Keratinocyte (primary cell): ENCODE data around the gene FMNL2. TPM values are rescaled to one million over a fixed set of nuclear protein-coding genes. Genes with fewer than 3 reads are reported as not detected.

Experiments
- DNase-seq: peaks from one replicate; pipeline ENCODE4 v3.0.0-alpha.2; 2011; ENCODE audit warnings: low read depth, missing footprints, low spot score
- FAIRE-seq: peaks from 2 replicates; lab custom pipeline; 2011; peaks lifted over from hg19 to GRCh38; lab: Jason Lieb, UNC
- H2AFZ ChIP-seq: 2 replicates; pipeline ENCODE4 v1.6.0; 2012; ENCODE audit warnings: low read length, control low read depth, inconsistent platforms; ENCODE audit not compliant: control insufficient read depth
- H3K27ac ChIP-seq: 2 replicates; pipeline ENCODE4 v1.5.1; 2011; ENCODE audit warnings: low read length; ENCODE audit not compliant: control insufficient read depth, insufficient read depth
- H3K27me3 ChIP-seq: 3 replicates; pipeline ENCODE4 v1.6.0; 2011; ENCODE audit warnings: low read length; ENCODE audit not compliant: control insufficient read depth, insufficient read depth; ENCODE audit errors: extremely low read depth
- H3K36me3 ChIP-seq, 2 experiments: 2 replicates in 1 of 2; 3 replicates in 1 of 2; pipeline ENCODE4 v1.5.1; 2011; ENCODE audit warnings: low read length in 2 of 2, mild to moderate bottlenecking in 1 of 2; ENCODE audit not compliant: control insufficient read depth in 2 of 2, insufficient read depth in 2 of 2; ENCODE audit errors: extremely low read depth in 1 of 2
- H3K4me1 ChIP-seq: 3 replicates; pipeline ENCODE4 v1.5.1; 2011; ENCODE audit warnings: low read length; ENCODE audit not compliant: control insufficient read depth, insufficient read depth; ENCODE audit errors: extremely low read depth
- H3K4me2 ChIP-seq: 3 replicates; pipeline ENCODE4 v1.6.0; 2011; ENCODE audit warnings: low read depth, low read length; ENCODE audit not compliant: control insufficient read depth, insufficient read depth; ENCODE audit errors: extremely low read depth
- H3K4me3 ChIP-seq, 3 experiments: fragments of 200-600 bp in 1 of 3; sonication (generic) in 1 of 3; 2 replicates in 2 of 3; 3 replicates in 1 of 3; pipeline ENCODE4 v1.5.1; 2011 to 2016; ENCODE audit warnings: low read length in 3 of 3, mild to moderate bottlenecking in 3 of 3, control low read depth in 2 of 3, inconsistent platforms in 1 of 3, low read depth in 1 of 3, mixed read lengths in 1 of 3, mixed run types in 1 of 3, moderate library complexity in 1 of 3; ENCODE audit not compliant: control insufficient read depth in 2 of 3, insufficient read depth in 2 of 3; ENCODE audit errors: extremely low read depth in 1 of 3
- H3K79me2 ChIP-seq: 2 replicates; pipeline ENCODE4 v1.6.0; 2012; ENCODE audit warnings: low read length; ENCODE audit not compliant: control insufficient read depth, insufficient read depth
- H3K9ac ChIP-seq: 3 replicates; pipeline ENCODE4 v1.6.0; 2011; ENCODE audit warnings: low read length; ENCODE audit not compliant: control insufficient read depth, insufficient read depth; ENCODE audit errors: extremely low read depth
- H3K9me1 ChIP-seq: 3 replicates; pipeline ENCODE4 v1.6.0; 2011; ENCODE audit warnings: low read length; ENCODE audit not compliant: control insufficient read depth, insufficient read depth; ENCODE audit errors: extremely low read depth
- H3K9me3 ChIP-seq: 2 replicates; pipeline ENCODE4 v1.5.1; 2012; ENCODE audit warnings: low read depth, low read length; ENCODE audit not compliant: control insufficient read depth
- H4K20me1 ChIP-seq: 3 replicates; pipeline ENCODE4 v1.6.0; 2011; ENCODE audit warnings: low read length; ENCODE audit not compliant: control insufficient read depth, insufficient read depth; ENCODE audit errors: extremely low read depth
- EZH2 ChIP-seq: IDR thresholded peaks from one replicate; pipeline ENCODE4 v1.6.1; 2012; ENCODE audit warnings: inconsistent platforms, mild to moderate bottlenecking, low read length, moderate library complexity
- dilution Hi-C: fragments of 300-500 bp; cut with MboI; formaldehyde crosslinking; loops from one replicate; pipeline ENCODE4 v1.7.0; 2020; ENCODE audit warnings: low sequenced_read_pairs; ENCODE audit not compliant: extremely low pct_ligation_motif_present
- polyA plus RNA-seq, 5 experiments: library from polyadenylated mRNA; depleted of rRNA in 3 of 5; stranded (reverse) in 3 of 5; stranded (forward) in 1 of 5; unstranded in 1 of 5; fragments of >200 nt; gene quantifications; 1 replicate in 1 of 5; 2 replicates in 3 of 5; 3 replicates in 1 of 5; pipeline versions ENCODE4 v1.2.1 to v1.2.3, GENCODE V29; 2011 to 2012; ENCODE audit warnings: missing spikeins in 2 of 5, low read depth in 1 of 5, low replicate concordance in 1 of 5
- TF ChIP-seq, protein P1 (sequence below), 3 experiments: IDR thresholded peaks in 1 of 3; conservative IDR thresholded peaks in 1 of 3; optimal IDR thresholded peaks in 1 of 3; 2 replicates in 2 of 3; 3 replicates in 1 of 3; pipeline versions ENCODE3 to v1.5.1; 2011; ENCODE audit warnings: low read length in 3 of 3, mild to moderate bottlenecking in 3 of 3, moderate library complexity in 2 of 3, control low read depth in 1 of 3, inconsistent platforms in 1 of 3; ENCODE audit not compliant: insufficient read depth in 2 of 3; ENCODE audit errors: extremely low read depth in 1 of 3

The FMNL2 gene
- polyA plus RNA-seq, 1 donor (not counting 4 experiments of a cell fraction or from before 2014, with no cell fraction given), result 62.7 TPM

DNA sequence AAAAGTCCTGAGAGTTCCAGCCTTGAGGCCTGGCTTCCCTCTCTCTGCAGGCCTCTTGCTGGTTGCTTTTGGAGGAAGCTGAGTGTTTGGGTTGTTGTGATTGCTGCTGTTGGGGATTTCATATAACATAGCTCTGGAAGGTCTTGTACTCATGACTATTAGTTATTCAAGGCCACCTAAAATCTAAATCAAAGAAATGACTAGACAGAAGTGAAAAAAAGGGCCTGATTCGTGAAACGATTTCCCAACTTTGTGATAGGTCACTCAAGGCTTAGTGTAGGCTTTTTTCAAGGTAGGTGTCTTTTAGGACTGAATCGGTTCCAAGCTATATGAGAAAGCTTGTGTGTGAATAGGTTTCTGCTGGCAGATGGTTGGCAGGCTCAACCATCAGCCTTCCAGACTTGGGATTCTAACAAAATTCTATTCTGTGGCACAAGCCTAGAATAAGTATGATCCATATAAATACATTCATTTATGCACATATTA is 164.4 kb downstream of the FMNL2 start:
- DNase-seq (no peak), FAIRE-seq (no peak)
- Histone ChIP-seq H4K20me1 (no peaks in the 10 kb centered on the region), H3K4me2 (no peak overlapping the region), H3K4me1 (peaks cover 12% of the 10 kb centered on the region), H3K9me3 (no peaks in the 10 kb centered on the region), H3K4me3 (no peak overlapping the region), H3K79me2 (peaks cover 97% of the 10 kb centered on the region), H2AFZ (no peak overlapping the region), H3K27me3 (no peaks in the 10 kb centered on the region), H3K9me1 (peaks cover 2% of the 10 kb centered on the region), H3K36me3 (peaks cover 0 to 8% of the 10 kb centered on the region in 2 experiments), H3K9ac (no peak overlapping the region), H3K27ac (no peak overlapping the region)
- dilution Hi-C loops, result no loop called here
- TF ChIP-seq, protein P1, sequence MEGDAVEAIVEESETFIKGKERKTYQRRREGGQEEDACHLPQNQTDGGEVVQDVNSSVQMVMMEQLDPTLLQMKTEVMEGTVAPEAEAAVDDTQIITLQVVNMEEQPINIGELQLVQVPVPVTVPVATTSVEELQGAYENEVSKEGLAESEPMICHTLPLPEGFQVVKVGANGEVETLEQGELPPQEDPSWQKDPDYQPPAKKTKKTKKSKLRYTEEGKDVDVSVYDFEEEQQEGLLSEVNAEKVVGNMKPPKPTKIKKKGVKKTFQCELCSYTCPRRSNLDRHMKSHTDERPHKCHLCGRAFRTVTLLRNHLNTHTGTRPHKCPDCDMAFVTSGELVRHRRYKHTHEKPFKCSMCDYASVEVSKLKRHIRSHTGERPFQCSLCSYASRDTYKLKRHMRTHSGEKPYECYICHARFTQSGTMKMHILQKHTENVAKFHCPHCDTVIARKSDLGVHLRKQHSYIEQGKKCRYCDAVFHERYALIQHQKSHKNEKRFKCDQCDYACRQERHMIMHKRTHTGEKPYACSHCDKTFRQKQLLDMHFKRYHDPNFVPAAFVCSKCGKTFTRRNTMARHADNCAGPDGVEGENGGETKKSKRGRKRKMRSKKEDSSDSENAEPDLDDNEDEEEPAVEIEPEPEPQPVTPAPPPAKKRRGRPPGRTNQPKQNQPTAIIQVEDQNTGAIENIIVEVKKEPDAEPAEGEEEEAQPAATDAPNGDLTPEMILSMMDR (optimal IDR thresholded peaks at IDR 0.05 in 1 of 3, IDR thresholded peaks at IDR 0.05 in 1 of 3, conservative IDR thresholded peaks at IDR 0.05 in 1 of 3; ENCODE audit: extremely low read depth in 1 of 3, insufficient read depth in 2 of 3, low read length in 3 of 3), result no peak
- no peak for TF ChIP-seq EZH2

DNA sequence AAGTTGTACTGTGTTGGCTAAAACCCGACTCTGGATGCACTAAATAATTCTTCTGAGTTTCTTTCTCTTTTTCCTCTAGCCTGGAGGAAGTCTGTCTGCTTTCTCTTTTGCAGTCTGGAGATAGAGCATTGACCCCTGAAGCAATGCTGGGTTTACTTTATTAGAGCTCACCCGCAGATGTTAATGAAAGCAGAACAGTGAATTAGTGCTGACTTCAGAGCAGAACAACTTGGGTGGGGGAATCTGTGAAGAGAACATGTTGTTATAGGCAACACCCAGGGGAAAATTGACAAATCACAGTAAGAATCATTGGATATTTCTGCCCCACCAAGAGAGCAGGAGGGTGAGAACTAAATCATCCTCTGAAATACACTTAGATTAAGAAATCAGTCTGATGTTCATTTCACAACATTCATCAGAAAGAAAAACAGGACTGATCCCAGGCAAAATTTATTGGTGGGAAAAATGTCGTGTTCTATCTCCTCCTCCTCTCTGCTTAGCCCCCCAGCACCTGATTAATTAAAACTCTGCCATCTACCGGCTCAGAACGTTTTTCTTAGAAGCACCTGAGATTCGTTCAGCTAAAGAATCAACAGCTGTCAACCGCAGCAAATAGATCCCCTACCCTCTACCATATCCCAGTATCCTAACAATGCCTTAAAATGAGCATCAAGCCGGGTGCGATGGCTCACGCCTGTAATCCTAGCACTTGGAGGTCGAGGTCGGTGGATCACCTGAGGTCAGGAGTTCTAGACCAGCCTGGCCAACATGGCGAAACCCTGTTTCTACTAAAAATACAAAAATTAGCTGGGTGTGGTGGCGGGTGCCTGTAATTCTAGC is 165.1 kb downstream of the FMNL2 start:
- dilution Hi-C loops, result no loop called here
- no peak overlapping the region for H2AFZ ChIP-seq
- H3K9me1 ChIP-seq, result peaks cover 4% of the 10 kb centered on the region
- H3K4me3 ChIP-seq, result no peak overlapping the region
- FAIRE-seq, result no peak
- H3K79me2 ChIP-seq, result peaks cover 97% of the 10 kb centered on the region
- no peaks in the 10 kb centered on the region for H3K27me3 ChIP-seq
- no peak for TF ChIP-seq EZH2
- TF ChIP-seq, protein P1 (optimal IDR thresholded peaks at IDR 0.05 in 1 of 3, IDR thresholded peaks at IDR 0.05 in 1 of 3, conservative IDR thresholded peaks at IDR 0.05 in 1 of 3; ENCODE audit: extremely low read depth in 1 of 3, insufficient read depth in 2 of 3, low read length in 3 of 3), result no peak
- peaks cover 19% of the 10 kb centered on the region for H3K4me1 ChIP-seq
- H3K9me3 ChIP-seq, result no peaks in the 10 kb centered on the region
- peaks cover 0 to 8% of the 10 kb centered on the region in 2 experiments for H3K36me3 ChIP-seq
- no peak overlapping the region for H3K27ac ChIP-seq
- no peak for DNase-seq
- H3K4me2 ChIP-seq, result no peak overlapping the region
- no peaks in the 10 kb centered on the region for H4K20me1 ChIP-seq
- H3K9ac ChIP-seq, result no peak overlapping the region
